K562 (cell line): Measurements from ENCODE around the gene SPON1. TPM values are rescaled to one million over a fixed set of nuclear protein-coding genes. Genes with fewer than 3 reads are reported as not detected.

ENCODE experiments used
- ATAC-seq: fragments of 200-7000 bp; cut with Tn5 transposase; 3 replicates; pipeline ENCODE4 v1.9.1; 2020; ENCODE audit warnings: moderate library complexity
- BruUV-seq: library from RNA; stranded (reverse); fragments of 400-500 nt; replicated peaks from 2 replicates; lab custom pipeline; 2021; lab: Mats Ljungman, UMichigan
- CTCF ChIA-PET: fragments of 300-600 bp; formaldehyde crosslinking; extraction: SDS; loops from one replicate; lab custom pipeline; 2021; ENCODE audit warnings: low intra/inter-chr PET ratio; lab: Yijun Ruan, JAX
- POLR2A ChIA-PET: fragments of 300-600, 350-650 bp; sonication (Branson Sonifier 250); formaldehyde crosslinking; extraction: SDS; loops from one replicate; lab custom pipeline; 2021; ENCODE audit warnings: antibody characterized with exemption, inconsistent platforms; lab: Yijun Ruan, JAX
- DNase-seq, 4 experiments: peaks; one replicate each; pipeline versions ENCODE4 v3.0.0 to v3.0.0-alpha.2; 2011 to 2018; ENCODE audit warnings: low spot score in 3 of 4, mixed read lengths in 3 of 4; ENCODE audit errors: extremely low read depth in 1 of 4
- FAIRE-seq: peaks from 2 replicates; lab custom pipeline; 2011; peaks lifted over from hg19 to GRCh38; lab: Jason Lieb, UNC
- H2AFZ ChIP-seq: 2 replicates; pipeline ENCODE4 v1.6.0; 2011; ENCODE audit warnings: low read depth, low read length, control low read depth, inconsistent platforms
- H3K27ac ChIP-seq: fragments of 200-600 bp; 3 replicates; pipeline ENCODE4 v1.8.0; 2011; ENCODE audit warnings: low read depth, mild to moderate bottlenecking, control low read depth, inconsistent platforms, low read length, moderate library complexity, mixed read lengths; ENCODE audit errors: extremely low read depth
- H3K27me3 ChIP-seq, 2 experiments: fragments of 300-600 bp in 1 of 2; 2 replicates in 1 of 2; 3 replicates in 1 of 2; pipeline versions ENCODE4 v1.6.0 to v1.8.0; 2011; ENCODE audit warnings: inconsistent platforms in 2 of 2, low read length in 2 of 2, mild to moderate bottlenecking in 1 of 2, mixed read lengths in 1 of 2, moderate library complexity in 1 of 2; ENCODE audit not compliant: control insufficient read depth in 2 of 2, insufficient read depth in 2 of 2
- H3K36me3 ChIP-seq: fragments of 300-600 bp; 3 replicates; pipeline ENCODE4 v1.8.0; 2011; ENCODE audit warnings: mild to moderate bottlenecking, low read length, inconsistent platforms; ENCODE audit not compliant: control insufficient read depth, insufficient read depth
- H3K4me1 ChIP-seq, 2 experiments: fragments of 200-600 bp in 1 of 2; replicated peaks in 1 of 2; 2 replicates in 1 of 2; 3 replicates in 1 of 2; pipeline versions ENCODE4 v1.5.1 to v1.8.0; 2011; ENCODE audit warnings: inconsistent platforms in 2 of 2, low read length in 2 of 2, mild to moderate bottlenecking in 1 of 2, mixed read lengths in 1 of 2, moderate library complexity in 1 of 2; ENCODE audit not compliant: control insufficient read depth in 2 of 2, insufficient read depth in 2 of 2
- H3K4me2 ChIP-seq: 2 replicates; pipeline ENCODE4 v1.6.1; 2011; ENCODE audit warnings: low read length, control low read depth, inconsistent platforms, mixed read lengths; ENCODE audit not compliant: insufficient read depth
- H3K4me3 ChIP-seq: fragments of 200-600 bp; sonication (generic), shearing (Covaris generic); 2 replicates; pipeline ENCODE4 v1.5.1; 2016; ENCODE audit warnings: control low read depth, inconsistent platforms
- H3K79me2 ChIP-seq: fragments of 200-600 bp; 3 replicates; pipeline ENCODE4 v1.8.0; 2011; ENCODE audit warnings: low read length, inconsistent platforms; ENCODE audit not compliant: control insufficient read depth, insufficient read depth
- H3K9ac ChIP-seq, 2 experiments: 2 replicates each; pipeline versions ENCODE4 v1.6.0 to v1.6.1; 2011; ENCODE audit warnings: low read depth in 2 of 2, low read length in 2 of 2, control low read depth in 1 of 2, inconsistent platforms in 1 of 2, mild to moderate bottlenecking in 1 of 2, mixed read lengths in 1 of 2; ENCODE audit not compliant: insufficient read depth in 1 of 2
- H3K9me1 ChIP-seq: one replicate; pipeline ENCODE4 v1.6.0; 2011; ENCODE audit warnings: inconsistent platforms, mild to moderate bottlenecking, low read length, moderate library complexity; ENCODE audit not compliant: control insufficient read depth, insufficient read depth
- H3K9me3 ChIP-seq: replicated peaks from 2 replicates; pipeline ENCODE4 v1.5.1; 2011; ENCODE audit warnings: low read depth, low read length, inconsistent platforms; ENCODE audit not compliant: control insufficient read depth, insufficient read depth
- H4K20me1 ChIP-seq: replicated peaks from 2 replicates; pipeline ENCODE4 v1.6.1; 2011; ENCODE audit warnings: low read length, inconsistent platforms, mixed read lengths; ENCODE audit not compliant: control insufficient read depth, insufficient read depth
- HINFP ChIP-seq: fragments of 450-650 bp; conservative IDR thresholded peaks from 2 replicates; pipeline ENCODE4 v1.6.1; 2016; ENCODE audit warnings: missing genetic modification characterization, low read depth, mild to moderate bottlenecking, control low read depth, missing compliant biosample characterization
- HMG20A ChIP-seq: fragments of 450-650 bp; formaldehyde crosslinking; conservative IDR thresholded peaks from 2 replicates; pipeline ENCODE4 v1.4.0; 2020; ENCODE audit warnings: mild to moderate bottlenecking, mixed read lengths
- MCM2 ChIP-seq: fragments of 450-650 bp; IDR thresholded peaks from 2 replicates; pipeline ENCODE4 v1.6.1; 2017; ENCODE audit warnings: low read depth, mild to moderate bottlenecking
- MIER1 ChIP-seq: fragments of 450-650 bp; IDR thresholded peaks from 2 replicates; pipeline ENCODE4 v1.6.1; 2016; ENCODE audit warnings: antibody characterized with exemption, mild to moderate bottlenecking, low read depth
- NFATC3 ChIP-seq: fragments of 450-650 bp; IDR thresholded peaks from 2 replicates; pipeline ENCODE4 v1.6.1; 2017; ENCODE audit warnings: mild to moderate bottlenecking
- XRCC3 ChIP-seq: fragments of 450-650 bp; IDR thresholded peaks from 2 replicates; pipeline ENCODE4 v1.6.1; 2017; ENCODE audit warnings: mild to moderate bottlenecking, moderate library complexity
- ZNF507 ChIP-seq: conservative IDR thresholded peaks from 2 replicates; pipeline ENCODE4 v1.6.1; 2017; ENCODE audit warnings: missing genetic modification characterization, missing compliant biosample characterization
- WGBS: fragments of 100-300 bp; shearing (Covaris generic); methylation state at CpG from one replicate; pipeline ENCODE4 v1.1.6; 2016; ENCODE audit warnings: low coverage, mixed read lengths; ENCODE audit not compliant: insufficient coverage; ENCODE audit errors: missing lambda C conversion rate; 5-methylcytosine and 5-hydroxymethylcytosine counted together
- in situ Hi-C: fragments of 300-500 bp; cut with MboI; formaldehyde crosslinking; loops from 4 replicates; pipeline ENCODE4 v1.15.0; 2018; ENCODE audit warnings: inconsistent platforms, mixed read lengths
- intact Hi-C: fragments of 100-400 bp; cut with micrococcal nuclease; formaldehyde crosslinking; loops from 2 replicates; pipeline ENCODE4 v1.14.2; 2022
- polyA plus RNA-seq, 8 experiments: library from polyadenylated mRNA; depleted of rRNA in 4 of 8; stranded (reverse) in 5 of 8; unstranded in 3 of 8; fragments of >200 nt; fragmentation: Nextera tagmentation in 2 of 8; fragmentation: Illumina TruSeq in 1 of 8; extraction: Ambion mirVana in 2 of 8; extraction: Trizol in 1 of 8; gene quantifications; 2 replicates each; pipeline versions ENCODE4 v1.2.1 to v1.2.3, GENCODE V29; 2011 to 2014; ENCODE audit warnings: inconsistent platforms in 1 of 8, missing spikeins in 1 of 8
- total RNA-seq, 7 experiments: library from RNA; depleted of rRNA in 6 of 7; stranded (reverse); fragments of >200 nt in 6 of 7; fragmentation: Illumina TruSeq in 2 of 7; extraction: Trizol in 2 of 7; gene quantifications; 2 replicates each; pipeline versions ENCODE4 v1.2.1 to v1.2.3, GENCODE V29; 2011 to 2021; ENCODE audit warnings: low replicate concordance in 1 of 7
- TF ChIP-seq, protein P1 (sequence below): fragments of 250-450 bp; sonication (Bioruptor Pico); IDR thresholded peaks from 2 replicates; pipeline ENCODE4 v1.8.0; 2022; ENCODE audit warnings: inconsistent platforms

SPON1 gene
- total and polyA plus RNA-seq, 9 of the 15 experiments (the other 6 are each of a cell fraction or from before 2014, with no cell fraction given): 0.04 to 0.06 TPM; not detected in 7

GRCh38 chr11:14029440-14029839, 66.9 kb downstream of the SPON1 start:
- H3K4me2 ChIP-seq: no peak overlapping the region
- H3K9me3 ChIP-seq: no peaks in the 10 kb centered on the region
- H3K4me1 ChIP-seq: no peaks in the 10 kb centered on the region
- CTCF ChIA-PET: no interaction called here
- intact Hi-C loops: no loop called here
- TF ChIP-seq, protein P1, sequence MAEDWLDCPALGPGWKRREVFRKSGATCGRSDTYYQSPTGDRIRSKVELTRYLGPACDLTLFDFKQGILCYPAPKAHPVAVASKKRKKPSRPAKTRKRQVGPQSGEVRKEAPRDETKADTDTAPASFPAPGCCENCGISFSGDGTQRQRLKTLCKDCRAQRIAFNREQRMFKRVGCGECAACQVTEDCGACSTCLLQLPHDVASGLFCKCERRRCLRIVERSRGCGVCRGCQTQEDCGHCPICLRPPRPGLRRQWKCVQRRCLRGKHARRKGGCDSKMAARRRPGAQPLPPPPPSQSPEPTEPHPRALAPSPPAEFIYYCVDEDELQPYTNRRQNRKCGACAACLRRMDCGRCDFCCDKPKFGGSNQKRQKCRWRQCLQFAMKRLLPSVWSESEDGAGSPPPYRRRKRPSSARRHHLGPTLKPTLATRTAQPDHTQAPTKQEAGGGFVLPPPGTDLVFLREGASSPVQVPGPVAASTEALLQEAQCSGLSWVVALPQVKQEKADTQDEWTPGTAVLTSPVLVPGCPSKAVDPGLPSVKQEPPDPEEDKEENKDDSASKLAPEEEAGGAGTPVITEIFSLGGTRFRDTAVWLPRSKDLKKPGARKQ (CRISPR knock-in tag): no peak
- no peak for TF ChIP-seq MIER1
- TF ChIP-seq HINFP: no peak
- TF ChIP-seq MCM2: no peak
- no peak for TF ChIP-seq HMG20A
- TF ChIP-seq NFATC3: no peak
- no peak for TF ChIP-seq ZNF507 (tag)
- no peak for TF ChIP-seq XRCC3
- no peak overlapping the region for H3K4me3 ChIP-seq
- no peak for FAIRE-seq
- no peaks in the 10 kb centered on the region for H3K79me2 ChIP-seq
- no peaks in the 10 kb centered on the region for H3K9me1 ChIP-seq
- in situ Hi-C loops: no loop called here
- BruUV-seq: no TSS peak
- ATAC-seq: no peak
- no peak overlapping the region for H3K9ac ChIP-seq
- DNase-seq: no peak
- H3K36me3 ChIP-seq: no peaks in the 10 kb centered on the region
- WGBS: 2% methylated on average over 4 of the region's 4 CpGs
- no peak overlapping the region for H2AFZ ChIP-seq
- H3K27me3 ChIP-seq: peaks cover 0 to 4% of the 10 kb centered on the region in 2 experiments; a peak in 1 of 5 replicates
- no peak overlapping the region for H3K27ac ChIP-seq
- POLR2A ChIA-PET: no interaction called here
- H4K20me1 ChIP-seq: no peaks in the 10 kb centered on the region
